Activated T-cell treated with anti-CD3 and anti-CD28 coated beads, Interleukin-2, amount 50 U/mL, for 24 hours (primary cell): Measurements from ENCODE around the gene GUCA2A.

ENCODE experiments used
- DNase-seq: peaks from one replicate; pipeline ENCODE4 v3.0.0-alpha.2; 2020
- H3K27ac Mint-ChIP-seq: 2 replicates; pipeline ENCODE4 v1.8.0; 2020; ENCODE audit warnings: mild to moderate bottlenecking, mixed read lengths
- H3K27me3 Mint-ChIP-seq: 2 replicates; pipeline ENCODE4 v1.8.0; 2020; ENCODE audit warnings: mixed read lengths
- H3K36me3 Mint-ChIP-seq: 2 replicates; pipeline ENCODE4 v1.8.0; 2020; ENCODE audit warnings: low read depth, mixed read lengths
- H3K4me1 Mint-ChIP-seq: 2 replicates; pipeline ENCODE4 v1.8.0; 2020; ENCODE audit warnings: low read depth, mixed read lengths
- H3K4me3 Mint-ChIP-seq: 2 replicates; pipeline ENCODE4 v1.8.0; 2020; ENCODE audit warnings: mild to moderate bottlenecking, moderate library complexity, mixed read lengths
- H3K9me3 Mint-ChIP-seq: 2 replicates; pipeline ENCODE4 v1.8.0; 2020; ENCODE audit warnings: mixed read lengths

GUCA2A gene

GRCh38 chr1:42170779-42171621 is 6.5 kb upstream of the GUCA2A start:
- Mint-ChIP-seq H3K9me3 (no peaks in the 10 kb centered on the region), H3K4me3 (no peak overlapping the region), H3K36me3 (no peaks in the 10 kb centered on the region), H3K4me1 (no peaks in the 10 kb centered on the region), H3K27me3 (no peaks in the 10 kb centered on the region), H3K27ac (no peak overlapping the region)
- no peak for DNase-seq

- no peak for DNase-seq
- Mint-ChIP-seq H3K27me3 (no peaks in the 10 kb centered on the region), H3K9me3 (no peaks in the 10 kb centered on the region), H3K36me3 (no peaks in the 10 kb centered on the region), H3K27ac (no peak overlapping the region), H3K4me3 (no peak overlapping the region), H3K4me1 (no peaks in the 10 kb centered on the region)
Measured at GRCh38 chr1:42168763-42169162, 4.2 kb upstream of the GUCA2A start.

- H3K9me3 Mint-ChIP-seq: no peaks in the 10 kb centered on the region
- peak; percentile 14 for DNase-seq
- H3K4me1 Mint-ChIP-seq: no peaks in the 10 kb centered on the region
- H3K27ac Mint-ChIP-seq: no peak overlapping the region
- H3K4me3 Mint-ChIP-seq: no peak overlapping the region
- no peaks in the 10 kb centered on the region for H3K36me3 Mint-ChIP-seq
- H3K27me3 Mint-ChIP-seq: no peaks in the 10 kb centered on the region
Measured at GRCh38 chr1:42168391-42168670, 3.8 kb upstream of the GUCA2A start.

GRCh38 chr1:42167611-42168390 is 3.3 kb upstream of the GUCA2A start:
- Mint-ChIP-seq H3K27me3 (peaks cover 2% of the 10 kb centered on the region), H3K4me1 (no peaks in the 10 kb centered on the region), H3K27ac (no peak overlapping the region), H3K9me3 (no peaks in the 10 kb centered on the region), H3K4me3 (no peak overlapping the region), H3K36me3 (no peaks in the 10 kb centered on the region)
- no peak for DNase-seq

GRCh38 chr1:42165511-42166210 is 1.1 kb upstream of the GUCA2A start:
- Mint-ChIP-seq H3K4me3 (no peak overlapping the region), H3K27ac (no peak overlapping the region), H3K27me3 (peaks cover 7% of the 10 kb centered on the region), H3K36me3 (no peaks in the 10 kb centered on the region), H3K4me1 (no peaks in the 10 kb centered on the region), H3K9me3 (peaks cover 7% of the 10 kb centered on the region)
- DNase-seq: no peak

- H3K36me3 Mint-ChIP-seq: no peaks in the 10 kb centered on the region
- H3K4me3 Mint-ChIP-seq: no peak overlapping the region
- no peak for DNase-seq
- no peaks in the 10 kb centered on the region for H3K4me1 Mint-ChIP-seq
- H3K27ac Mint-ChIP-seq: no peak overlapping the region
- peaks cover 7% of the 10 kb centered on the region for H3K27me3 Mint-ChIP-seq
- peaks cover 10% of the 10 kb centered on the region for H3K9me3 Mint-ChIP-seq
Measured at GRCh38 chr1:42163536-42164503, 725 bp downstream of the GUCA2A start.

GRCh38 chr1:42163114-42163513 is 1.4 kb downstream of the GUCA2A start:
- H3K27ac Mint-ChIP-seq: no peak overlapping the region
- DNase-seq: no peak
- peaks cover 10% of the 10 kb centered on the region for H3K9me3 Mint-ChIP-seq
- H3K27me3 Mint-ChIP-seq: peaks cover 7% of the 10 kb centered on the region
- no peak overlapping the region for H3K4me3 Mint-ChIP-seq
- H3K4me1 Mint-ChIP-seq: no peaks in the 10 kb centered on the region
- H3K36me3 Mint-ChIP-seq: no peaks in the 10 kb centered on the region

- DNase-seq: no peak
Measured at GRCh38 chr1:42162181-42162580, 2.4 kb downstream of the GUCA2A start.

GRCh38 chr1:42158189-42158588 is 6.4 kb downstream of the GUCA2A start:
- no peak for DNase-seq
- no peak overlapping the region for H3K4me3 Mint-ChIP-seq
- peaks cover 7% of the 10 kb centered on the region for H3K4me1 Mint-ChIP-seq
- H3K9me3 Mint-ChIP-seq: peaks cover 10% of the 10 kb centered on the region
- peaks cover 7% of the 10 kb centered on the region for H3K27me3 Mint-ChIP-seq
- H3K36me3 Mint-ChIP-seq: no peaks in the 10 kb centered on the region
- no peak overlapping the region for H3K27ac Mint-ChIP-seq

More at GRCh38 chr1:42162181-42162580, 2.4 kb downstream of the GUCA2A start:
- no peak overlapping the region for H3K27ac Mint-ChIP-seq
- peaks cover 7% of the 10 kb centered on the region for H3K4me1 Mint-ChIP-seq
- no peak overlapping the region for H3K4me3 Mint-ChIP-seq
- H3K36me3 Mint-ChIP-seq: no peaks in the 10 kb centered on the region
- peaks cover 7% of the 10 kb centered on the region for H3K27me3 Mint-ChIP-seq
- H3K9me3 Mint-ChIP-seq: peaks cover 10% of the 10 kb centered on the region

GRCh38 chr1:42157667-42158066 is 6.9 kb downstream of the GUCA2A start:
- Mint-ChIP-seq H3K4me3 (no peak overlapping the region), H3K36me3 (no peaks in the 10 kb centered on the region), H3K27ac (no peak overlapping the region), H3K9me3 (peaks cover 10% of the 10 kb centered on the region), H3K27me3 (peaks cover 5% of the 10 kb centered on the region), H3K4me1 (peaks cover 7% of the 10 kb centered on the region)
- DNase-seq: no peak

GRCh38 chr1:42155362-42155761 is 9.2 kb downstream of the GUCA2A start:
- Mint-ChIP-seq H3K27me3 (peaks cover under 1% of the 10 kb centered on the region), H3K36me3 (no peaks in the 10 kb centered on the region), H3K27ac (no peak overlapping the region), H3K9me3 (no peaks in the 10 kb centered on the region), H3K4me3 (no peak overlapping the region), H3K4me1 (peaks cover 7% of the 10 kb centered on the region)
- no peak for DNase-seq

- Mint-ChIP-seq H3K9me3 (no peaks in the 10 kb centered on the region), H3K27me3 (peaks cover 4% of the 10 kb centered on the region), H3K27ac (no peak overlapping the region), H3K4me3 (no peak overlapping the region), H3K36me3 (no peaks in the 10 kb centered on the region), H3K4me1 (peaks cover 7% of the 10 kb centered on the region)
- DNase-seq: no peak
Measured at GRCh38 chr1:42154685-42155084, 9.9 kb downstream of the GUCA2A start.

- Mint-ChIP-seq H3K36me3 (no peaks in the 10 kb centered on the region), H3K27me3 (peaks cover 4% of the 10 kb centered on the region), H3K4me3 (no peak overlapping the region), H3K9me3 (no peaks in the 10 kb centered on the region), H3K27ac (no peak overlapping the region), H3K4me1 (peaks cover 7% of the 10 kb centered on the region)
- DNase-seq: no peak
Measured at GRCh38 chr1:42153624-42154023, 10.9 kb downstream of the GUCA2A start.
